NCI-H187 treated with DMSO at 0.1 percent for 48 hours (cell line): ENCODE results near the gene AURKA.

ENCODE experiments used
- DNase-seq: peaks from one replicate; lab custom pipeline; 2025; lab: John Stamatoyannopoulos, UW

Gene AURKA

DNA sequence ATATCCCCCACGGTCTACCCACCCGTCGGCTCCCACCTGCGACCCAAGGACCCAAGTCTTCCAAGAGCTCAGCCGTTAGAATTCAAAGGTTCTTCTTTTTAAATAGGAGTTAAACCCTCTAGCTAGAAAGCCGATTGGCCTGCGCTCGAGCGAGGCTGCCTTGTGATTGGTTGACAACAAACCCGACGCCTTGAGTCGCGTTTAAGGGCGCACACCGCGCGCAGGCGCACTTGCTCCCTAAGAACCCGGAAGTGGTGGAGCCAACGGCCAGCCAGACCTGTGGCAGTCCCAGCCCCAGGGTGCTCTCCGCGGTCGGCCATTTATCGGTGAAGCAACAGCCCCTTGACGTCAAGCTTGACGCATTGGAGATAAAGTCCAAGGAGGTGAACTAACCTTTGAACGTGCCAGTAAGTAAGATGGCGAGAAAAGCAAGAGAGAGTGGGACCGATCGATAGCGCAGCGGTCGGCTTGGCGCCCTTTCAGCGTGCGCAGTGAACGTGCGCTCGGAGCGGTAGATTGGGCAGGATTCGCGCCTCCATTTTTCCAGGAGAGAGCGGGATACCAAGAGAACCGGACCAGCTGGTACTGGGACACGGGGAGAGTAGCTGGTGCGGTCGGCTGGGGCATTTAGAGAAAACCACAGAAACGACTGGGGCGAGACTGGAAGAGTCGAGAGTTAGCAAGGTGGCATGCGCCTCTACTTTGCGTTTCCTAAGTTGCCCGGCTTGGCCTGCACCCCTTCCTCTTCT, at the start of gene AURKA, which contains the start of gene CSTF1:
Gene AURKA, minus strand, starts transcription at position 84 of the 749 bp plus-strand sequence. CDS start 4,018 bp downstream, outside the sequence.
Gene CSTF1, plus strand, starts transcription at position 514 of the 749 bp plus-strand sequence. CDS start 2,908 bp downstream, outside the sequence.
- peak; percentile 84 for DNase-seq

DNA sequence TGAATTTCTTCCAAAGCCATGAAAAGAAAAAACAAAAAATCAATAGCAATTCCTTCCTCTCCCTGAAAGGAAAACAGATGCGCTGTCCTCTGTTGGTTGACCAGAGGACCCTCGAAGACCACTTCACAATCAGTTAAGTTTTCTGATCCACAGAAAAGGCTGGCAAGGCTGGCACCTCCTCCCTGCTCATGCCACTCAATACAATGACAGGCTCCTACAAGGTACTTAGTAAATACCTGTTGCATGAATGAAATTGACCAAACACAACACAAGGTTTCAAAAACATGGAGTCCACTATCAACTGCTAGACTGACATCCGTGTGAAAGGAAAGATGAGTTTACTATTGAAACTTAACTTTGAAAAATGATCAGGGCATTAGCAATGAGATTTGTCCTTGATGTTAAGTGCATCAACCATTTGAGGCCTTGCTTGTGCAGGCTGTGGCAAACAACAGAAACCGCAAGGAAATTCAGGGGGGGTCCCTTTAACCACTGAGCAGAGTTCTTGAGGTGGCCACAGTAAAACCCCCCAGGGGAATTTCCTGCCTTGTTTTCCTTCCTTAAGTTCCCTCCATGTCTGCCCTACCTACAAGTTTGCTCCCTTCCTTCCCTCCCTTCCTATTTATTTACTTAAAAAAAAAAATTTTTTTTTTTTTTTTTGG, 48.5 kb upstream of the AURKA start:
- DNase-seq = no peak

DNA sequence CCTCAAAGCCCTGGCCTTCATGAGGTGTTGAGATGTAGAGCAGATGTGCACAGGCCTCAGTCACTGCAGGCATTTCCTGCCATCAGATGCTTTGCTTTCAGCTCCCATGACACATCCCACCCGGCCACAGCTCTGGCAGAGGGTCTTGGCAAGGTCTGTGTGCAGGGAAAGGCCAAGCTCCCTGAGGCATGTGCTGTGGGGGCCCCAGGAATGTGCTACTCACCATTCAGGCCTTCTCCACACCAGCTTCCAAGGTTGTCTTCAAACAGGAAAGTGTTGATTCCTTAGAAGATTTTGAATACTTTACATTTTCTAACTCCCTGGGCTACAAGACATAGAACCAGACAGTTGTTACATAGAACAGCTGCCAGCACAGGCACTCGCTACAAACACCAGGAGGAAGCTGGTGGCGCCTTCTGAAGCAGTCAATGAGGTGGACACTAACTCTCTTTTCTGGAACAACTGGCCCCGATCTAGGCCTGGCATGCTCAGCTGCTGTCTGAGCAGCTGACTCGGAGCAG, 47.8 kb upstream of the AURKA start:
- no peak for DNase-seq

DNA sequence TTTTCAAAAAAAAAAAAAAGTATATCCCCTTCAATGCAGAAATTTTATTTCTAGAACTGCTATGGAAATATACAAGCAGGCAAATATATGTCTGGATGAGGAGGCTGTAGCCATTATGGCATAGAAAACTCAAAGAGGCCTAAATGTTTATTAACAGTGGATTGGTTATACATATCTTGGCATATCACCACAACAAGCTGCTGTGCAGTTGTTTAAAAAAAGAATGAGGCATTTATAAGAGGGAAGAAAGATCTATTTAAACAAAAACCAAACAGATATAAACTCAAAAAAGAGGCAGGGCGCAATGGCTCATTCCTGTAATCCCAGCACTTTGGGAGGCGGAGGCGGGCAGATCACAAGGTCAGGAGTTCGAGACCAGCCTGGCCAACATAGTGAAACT, 46.3 kb upstream of the AURKA start:
- no peak for DNase-seq

DNA sequence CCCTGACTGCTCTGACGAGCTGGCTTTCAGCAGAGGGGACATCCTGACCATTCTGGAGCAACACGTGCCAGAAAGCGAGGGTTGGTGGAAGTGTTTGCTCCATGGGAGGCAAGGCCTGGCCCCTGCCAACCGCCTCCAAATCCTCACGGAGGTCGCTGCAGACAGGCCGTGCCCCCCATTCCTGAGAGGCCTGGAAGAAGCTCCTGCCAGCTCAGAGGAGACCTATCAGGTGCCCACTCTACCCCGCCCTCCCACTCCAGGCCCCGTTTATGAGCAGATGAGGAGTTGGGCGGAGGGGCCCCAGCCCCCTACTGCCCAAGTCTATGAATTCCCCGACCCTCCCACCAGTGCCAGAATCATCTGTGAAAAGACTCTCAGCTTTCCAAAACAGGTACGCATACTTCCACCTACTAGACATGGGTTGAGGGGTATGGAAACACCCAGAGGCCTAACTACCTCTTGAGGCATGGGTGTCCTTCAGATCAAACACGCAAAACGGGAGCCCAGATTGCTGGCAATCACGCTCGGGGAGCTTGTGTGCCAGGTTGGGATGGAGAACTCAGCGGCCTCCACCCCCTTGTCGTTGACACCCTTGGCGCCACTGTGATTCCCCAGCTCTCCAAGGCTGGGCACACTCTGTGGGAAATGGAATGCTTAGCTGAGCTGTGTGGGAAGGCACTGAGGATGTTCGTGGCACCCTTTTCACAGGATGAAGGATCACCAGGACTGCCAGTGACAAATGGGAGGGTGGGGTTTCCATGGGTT, 45.4 kb upstream of the AURKA start:
- DNase-seq = no peak

DNA sequence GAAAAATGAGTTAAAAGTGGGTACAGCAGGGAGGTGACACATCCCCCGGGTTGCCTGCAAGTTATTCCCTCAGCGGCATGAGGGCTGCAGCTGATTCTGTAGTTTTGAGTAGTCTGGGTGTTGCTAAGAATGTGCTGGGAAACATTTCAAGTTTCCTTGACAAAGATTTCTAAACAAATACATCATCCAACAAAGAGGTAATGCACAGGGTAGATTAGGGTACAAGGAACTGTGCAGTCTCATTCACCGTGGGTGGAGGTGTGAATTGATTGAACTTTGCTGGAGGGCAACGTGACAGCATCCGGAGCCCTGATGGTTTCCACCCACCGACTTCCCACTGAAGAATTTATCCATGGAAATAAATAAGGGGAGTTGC, 41.9 kb upstream of the AURKA start:
- no peak for DNase-seq

DNA sequence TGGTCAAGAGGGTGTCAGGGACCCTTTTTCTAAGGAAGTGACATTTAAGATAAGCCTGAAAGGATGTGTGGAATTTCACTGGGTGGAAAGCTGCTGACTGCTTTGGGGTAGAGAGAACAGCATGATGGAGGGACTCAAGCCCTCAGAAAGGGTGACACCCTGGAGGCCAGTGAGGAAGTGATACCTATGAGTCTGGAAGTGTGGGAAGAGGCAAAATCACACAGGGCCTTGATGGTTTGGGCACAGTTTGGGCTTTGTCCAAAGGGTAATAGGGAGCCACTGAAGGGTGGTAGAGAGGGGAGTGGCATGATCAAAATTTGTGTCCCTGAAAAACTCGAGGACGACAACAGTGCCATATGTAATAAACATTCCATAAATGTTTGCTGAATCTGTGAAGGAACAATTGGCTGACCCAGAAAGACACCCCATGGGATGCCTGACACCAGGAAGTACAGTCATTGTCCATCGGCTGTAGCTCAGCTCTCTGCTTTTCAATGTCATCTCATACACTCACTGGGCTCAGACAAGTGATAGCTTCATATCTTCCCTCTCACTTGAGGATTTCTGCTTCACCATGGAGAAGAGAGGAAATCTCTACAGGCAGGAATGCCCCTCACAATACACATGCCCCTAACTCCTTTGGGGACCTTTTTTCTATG, 41.3 kb upstream of the AURKA start:
- no peak for DNase-seq

DNA sequence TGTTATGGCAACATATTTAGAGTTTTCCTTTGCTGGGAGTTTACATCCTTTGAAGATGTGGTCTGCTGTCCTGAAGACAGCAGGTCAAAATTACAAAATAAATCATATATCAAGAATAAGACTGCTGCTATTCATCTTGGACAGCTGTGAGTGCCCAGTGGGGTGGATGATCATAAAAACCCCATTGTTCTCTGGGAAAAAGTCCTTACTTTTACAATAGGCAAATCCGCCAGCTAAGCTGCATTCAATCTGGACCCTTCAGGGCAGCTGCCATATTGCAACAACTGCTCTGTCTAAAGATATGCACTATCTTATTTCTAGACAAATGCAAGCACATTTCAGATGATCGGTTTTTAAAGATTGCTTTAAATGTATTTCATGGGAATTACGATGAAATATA, 39.5 kb upstream of the AURKA start:
- no peak for DNase-seq

DNA sequence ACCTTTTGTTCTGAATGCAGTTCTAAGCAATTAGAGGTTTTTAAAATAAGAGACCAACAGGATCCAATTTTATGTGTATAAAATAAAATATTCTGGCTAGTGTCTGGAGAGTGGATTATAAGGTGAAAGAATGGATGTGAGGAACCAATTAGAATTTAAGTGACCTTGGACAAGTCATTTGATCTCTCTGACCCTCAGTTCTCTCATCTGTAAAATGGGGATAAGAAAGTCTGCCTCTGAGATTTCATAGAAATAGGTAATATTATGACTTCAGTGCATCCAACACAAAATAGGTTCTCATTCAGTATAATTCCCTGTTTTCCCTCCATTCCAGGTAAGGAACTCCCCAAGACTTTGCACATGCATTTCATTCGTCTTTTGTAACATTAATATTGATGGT, 38.9 kb upstream of the AURKA start:
- no peak for DNase-seq

DNA sequence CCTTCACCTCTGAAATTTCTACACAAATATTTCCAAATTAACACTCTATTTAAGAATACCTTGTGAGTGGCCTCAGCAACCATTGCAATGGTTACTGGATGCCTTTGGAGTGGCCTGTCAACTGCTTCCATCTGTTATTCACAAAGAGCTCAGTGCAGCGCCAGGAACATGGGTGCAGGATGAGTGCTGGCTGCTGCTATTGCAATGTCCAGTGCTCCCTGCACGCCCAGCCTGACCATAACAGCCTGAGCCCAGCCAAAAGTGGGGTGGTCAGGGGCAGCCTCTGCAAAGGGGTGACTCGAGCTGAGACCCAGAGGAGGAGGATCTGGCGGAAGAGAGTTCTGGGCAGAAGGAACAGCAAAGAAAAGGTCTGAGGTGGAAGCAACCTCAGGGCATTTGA, 38.4 kb upstream of the AURKA start:
- no peak for DNase-seq

DNA sequence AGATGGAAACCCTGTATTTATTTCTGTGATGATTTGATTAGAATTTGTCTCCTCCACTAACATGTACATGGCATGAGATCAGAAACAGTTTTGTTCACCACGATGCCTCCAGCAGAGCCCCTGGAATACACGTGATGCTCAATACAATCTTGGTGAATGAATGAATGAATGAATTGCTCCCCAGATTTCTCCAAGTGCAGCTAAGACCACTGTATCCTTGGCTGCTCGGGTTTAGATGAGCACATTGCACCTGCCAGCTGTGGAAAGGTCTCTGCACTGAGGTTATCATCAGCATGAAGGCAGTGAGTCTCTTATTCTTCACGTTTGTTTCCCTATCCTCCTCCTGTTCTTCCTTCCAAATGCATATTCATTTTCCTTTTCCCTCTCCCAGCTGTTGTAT, 37.9 kb upstream of the AURKA start:
- no peak for DNase-seq

DNA sequence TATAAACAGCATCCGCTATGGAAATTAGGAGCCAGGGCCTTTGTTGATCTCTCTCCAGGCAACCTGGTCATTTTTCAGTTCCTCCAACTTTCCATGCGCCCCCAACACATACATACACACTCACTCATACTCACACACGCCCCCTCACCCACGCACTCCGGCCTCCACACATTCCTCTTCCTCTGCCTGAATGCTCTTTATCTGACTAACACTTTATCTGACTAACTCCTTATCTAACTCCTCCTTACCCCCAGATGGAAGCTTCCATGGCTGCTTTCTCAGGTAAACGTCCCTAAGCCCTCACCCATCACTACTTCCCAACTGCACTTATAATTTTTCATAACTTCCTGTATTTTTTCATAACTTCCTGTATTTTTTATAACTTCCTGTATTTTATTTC, 37.5 kb upstream of the AURKA start:
- DNase-seq = no peak

DNA sequence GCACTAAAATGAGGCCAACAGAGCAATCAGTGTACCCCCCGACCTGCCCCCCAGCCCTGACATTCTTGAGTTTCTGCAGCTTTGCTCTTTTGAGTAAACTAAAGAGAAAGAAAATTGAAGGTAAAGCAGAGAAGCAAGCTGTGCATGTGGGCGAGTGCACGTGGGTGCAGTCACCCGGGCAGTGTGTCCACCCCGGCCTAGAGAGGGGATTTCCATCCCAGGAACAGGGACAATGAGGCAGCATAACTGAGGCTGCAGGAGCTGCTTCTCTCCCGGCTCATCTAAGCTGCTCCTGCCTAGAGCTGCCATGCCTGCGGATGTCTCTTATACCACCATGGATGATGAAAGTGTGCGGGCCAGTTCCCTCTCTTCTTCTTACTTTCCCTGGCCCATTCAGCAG, 36.9 kb upstream of the AURKA start:
- no peak for DNase-seq

DNA sequence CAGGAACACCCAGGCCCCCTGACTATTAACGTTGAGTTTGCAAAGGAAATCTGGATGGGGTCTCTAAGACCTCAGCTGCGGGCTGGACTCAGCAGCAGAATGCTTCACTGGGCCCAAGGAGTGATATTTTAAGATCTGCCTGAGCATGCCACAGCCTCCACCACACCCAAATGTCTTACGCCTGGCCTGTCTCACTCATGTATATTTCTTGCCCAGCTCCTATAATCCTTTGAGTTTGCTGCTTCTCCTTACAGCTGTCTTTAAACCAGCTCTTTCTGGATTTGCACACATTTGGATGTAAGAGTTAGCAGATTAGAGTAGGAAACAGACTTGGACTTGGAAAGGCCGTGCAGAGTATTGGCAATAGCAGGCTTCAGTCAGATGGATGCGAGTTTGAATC, 36.4 kb upstream of the AURKA start:
- no peak for DNase-seq

DNA sequence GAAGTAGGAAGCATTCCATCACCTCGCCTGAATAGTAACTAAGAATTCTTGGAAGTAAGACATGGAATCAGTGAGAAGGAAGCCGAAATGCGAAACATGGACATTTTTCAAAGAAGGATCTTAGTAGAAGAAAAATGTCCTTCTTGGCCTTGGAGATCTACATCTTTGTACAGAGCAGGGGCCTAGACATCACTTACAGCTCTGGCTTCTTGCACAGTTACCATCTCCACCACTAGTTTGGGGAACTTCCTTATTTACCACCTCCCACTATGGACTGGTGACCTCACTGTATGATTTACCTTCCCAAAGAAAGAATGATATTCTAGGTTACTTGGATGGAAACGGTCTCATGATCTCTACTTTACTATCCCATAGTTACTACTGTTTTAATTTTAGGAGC, 35.8 kb upstream of the AURKA start:
- no peak for DNase-seq

DNA sequence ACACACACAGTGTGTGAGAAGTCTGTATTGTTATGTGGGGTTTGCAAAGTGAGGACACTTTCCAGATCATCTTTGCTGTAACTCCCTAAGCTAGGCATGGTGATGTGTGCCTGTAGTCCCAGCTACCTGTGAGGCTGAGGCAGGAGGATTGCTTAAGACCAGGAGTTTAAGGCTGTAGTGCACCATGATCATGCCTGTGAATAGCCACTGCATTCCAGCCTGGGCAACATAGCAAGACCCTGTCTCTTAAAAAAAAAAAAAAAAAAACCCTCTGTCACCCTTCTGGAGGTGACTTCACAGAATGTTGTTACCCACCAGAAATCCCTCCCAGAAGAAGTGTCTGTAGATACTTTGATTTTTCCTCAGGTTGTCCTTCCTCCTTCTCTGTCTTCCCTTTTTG, 34.9 kb upstream of the AURKA start:
- DNase-seq = no peak

DNA sequence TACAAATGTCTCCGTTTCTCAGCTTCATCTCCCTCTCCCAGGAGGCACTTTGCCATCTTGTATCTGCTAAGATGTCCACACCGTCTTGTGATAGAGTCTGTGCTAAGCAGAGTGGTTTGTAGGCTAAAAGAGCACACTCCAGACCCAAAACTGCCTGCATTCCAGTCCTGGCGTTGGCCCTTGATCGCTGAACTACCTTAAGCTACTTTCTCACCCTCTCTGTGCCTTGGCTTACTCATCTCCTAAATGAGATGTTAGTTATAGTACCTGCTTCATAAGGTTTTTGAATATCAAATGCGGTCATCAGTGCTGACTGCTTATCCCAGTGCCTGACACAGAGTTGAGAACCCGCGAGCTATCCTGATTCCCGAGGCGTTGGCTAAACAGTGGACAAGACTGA, 34.0 kb upstream of the AURKA start:
- no peak for DNase-seq

DNA sequence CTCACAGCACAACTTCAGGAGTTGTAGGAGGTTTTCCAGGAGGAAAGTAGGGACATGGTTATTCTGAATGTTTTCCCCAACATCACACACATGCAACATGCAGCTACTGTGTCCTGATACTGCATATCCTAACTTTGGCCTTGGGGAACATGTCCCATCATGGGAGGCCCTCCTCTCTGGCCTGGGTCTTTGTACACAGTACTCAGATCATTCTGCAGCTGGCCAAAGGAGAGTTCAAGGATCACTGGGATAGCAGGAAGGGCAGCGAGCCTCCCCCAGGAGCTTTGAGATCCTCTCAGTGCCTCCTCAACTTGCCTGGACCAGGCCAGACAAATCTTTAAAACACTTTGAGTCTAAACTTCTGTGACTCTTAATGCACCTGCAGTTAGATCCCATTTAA, 32.9 kb upstream of the AURKA start:
- DNase-seq = no peak

DNA sequence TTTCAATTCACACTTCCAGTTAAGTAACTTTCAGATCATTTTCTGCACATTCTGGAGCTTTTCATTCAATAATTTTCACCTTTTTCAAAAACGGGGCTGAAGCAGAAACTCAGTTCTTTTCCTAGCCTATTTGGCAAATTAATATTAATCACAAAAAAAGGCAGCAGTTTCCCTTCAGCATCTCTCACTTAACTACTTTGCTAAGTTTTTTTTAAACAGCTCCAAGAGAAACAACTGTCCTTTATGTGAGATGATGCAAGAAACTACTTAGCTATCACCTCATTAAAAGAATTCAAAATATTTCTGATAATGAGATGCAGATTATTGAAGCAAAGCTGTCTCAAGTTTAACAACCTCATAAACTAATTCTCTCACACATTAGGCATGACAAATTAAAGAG, 31.9 kb upstream of the AURKA start:
- no peak for DNase-seq

DNA sequence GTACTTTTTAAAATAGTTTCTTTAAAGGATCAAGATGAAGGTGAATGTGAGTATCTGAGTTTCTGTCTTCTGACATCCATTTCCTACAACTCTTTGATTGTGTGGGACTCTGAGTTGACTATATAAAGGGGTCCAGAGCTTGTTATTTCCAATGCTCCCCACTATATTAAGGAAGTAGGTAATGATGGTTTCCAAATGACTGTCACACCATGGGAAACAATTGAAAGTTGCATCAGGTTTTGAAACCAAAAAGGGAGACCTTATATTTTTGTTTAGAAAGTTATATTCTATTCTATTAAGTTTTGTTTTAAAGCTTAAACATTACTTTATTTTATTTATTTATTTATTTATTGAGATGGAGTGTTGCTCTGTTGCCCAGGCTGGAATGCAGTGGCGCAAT, 31.2 kb upstream of the AURKA start:
- no peak for DNase-seq

DNA sequence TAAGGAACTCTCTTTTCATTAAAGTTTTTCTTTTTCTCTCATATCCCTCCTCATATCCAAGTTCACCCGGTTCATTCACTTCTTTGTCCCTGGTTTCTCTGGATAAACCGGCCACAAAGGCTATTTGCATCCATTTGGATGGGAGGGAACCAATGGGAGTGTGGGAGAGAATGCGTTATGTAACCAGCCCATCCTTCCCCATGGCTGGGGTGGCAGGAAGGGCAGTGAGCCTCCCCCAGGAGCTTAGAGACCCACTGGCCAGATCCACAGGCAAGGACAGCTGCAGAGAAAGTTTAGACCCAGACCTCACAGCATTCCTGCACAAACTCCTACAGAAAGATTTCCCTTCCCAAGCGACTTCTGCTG, 30.8 kb upstream of the AURKA start:
- no peak for DNase-seq

DNA sequence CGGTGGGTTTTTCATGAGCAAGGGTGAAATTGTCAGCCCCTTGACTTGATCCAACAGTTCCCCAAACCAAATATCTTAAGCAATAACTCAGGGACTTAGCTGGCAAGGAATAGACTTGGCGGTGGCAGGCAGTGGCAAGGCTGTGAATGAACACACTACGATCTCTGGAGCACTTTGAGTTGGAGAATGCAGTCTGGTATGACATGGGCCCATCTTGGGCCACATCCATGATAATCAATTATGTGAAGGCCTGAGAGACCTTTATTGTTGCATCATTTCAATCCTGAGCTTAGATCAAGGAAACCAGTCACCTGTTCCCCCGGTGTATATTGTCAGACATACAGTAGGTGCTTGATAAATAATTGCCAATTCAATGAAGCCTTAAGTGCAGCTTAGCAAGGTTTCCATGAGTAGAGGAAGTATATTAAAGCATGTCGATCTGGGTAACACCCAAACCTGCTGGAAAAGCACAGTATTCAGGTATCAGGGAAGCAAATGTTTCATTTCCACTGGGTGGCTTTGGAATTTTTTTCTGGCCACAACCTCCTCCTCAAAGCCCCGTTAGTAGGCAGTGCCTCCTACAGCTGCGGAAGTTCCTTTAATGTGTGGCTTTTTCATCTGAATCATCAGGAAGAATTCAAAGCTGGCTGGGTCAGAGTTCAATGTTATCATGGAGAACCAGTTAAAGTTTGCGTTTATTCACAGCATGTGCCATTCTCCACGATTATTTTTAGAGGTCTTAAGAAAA, 30.2 kb upstream of the AURKA start:
- DNase-seq = no peak
